NT2/D1 (cell line): ENCODE data around the gene GRID2.

Experiments used
- SUZ12 ChIP-seq: IDR thresholded peaks from 2 replicates; pipeline ENCODE4 v1.6.1; 2011; ENCODE audit not compliant: insufficient read length, insufficient read depth; ENCODE audit errors: extremely low read depth
- YY1 ChIP-seq: IDR thresholded peaks from 2 replicates; pipeline ENCODE4 v1.6.1; 2011; ENCODE audit not compliant: insufficient read length, insufficient read depth
- ZNF274 ChIP-seq: IDR thresholded peaks from 2 replicates; pipeline ENCODE4 v1.6.1; 2011; ENCODE audit warnings: mild to moderate bottlenecking, low read depth, low read length

- TF ChIP-seq ZNF274 (no peak), YY1 (no peak), SUZ12 (no peak)
Observed at GRCh38 chr4:93217431-93217830, 913.7 kb downstream of the GRID2 start.
